GM23338 (cell line): ENCODE results near the gene NDFIP1. TPM values are rescaled to one million over a fixed set of nuclear protein-coding genes. Genes with fewer than 3 reads are reported as not detected.

Experiments used
- EZH2 ChIP-seq: fragments of 200-600 bp; sonication (generic); IDR thresholded peaks from one replicate; pipeline ENCODE4 v1.8.0; 2017; ENCODE audit warnings: antibody characterized with exemption, mild to moderate bottlenecking, low read depth; ENCODE audit not compliant: unreplicated experiment
- polyA plus RNA-seq: library from polyadenylated mRNA; unstranded; fragments of >200 nt; fragmentation: Nextera tagmentation; extraction: Ambion mirVana; gene quantifications from 2 replicates; pipeline ENCODE4 v1.2.1, GENCODE V29; 2016
- total RNA-seq: library from RNA; depleted of rRNA; stranded (reverse); fragments of >200 nt; shearing (Covaris generic); gene quantifications from 2 replicates; pipeline ENCODE4 v1.2.3, GENCODE V29; 2014
- TF ChIP-seq, protein P1 (sequence below): fragments of 250-450 bp; sonication (Bioruptor Pico); IDR thresholded peaks from 2 replicates; pipeline ENCODE4 v1.5.0; 2020; ENCODE audit warnings: mild to moderate bottlenecking, moderate library complexity
- TF ChIP-seq, protein P2 (sequence below): IDR thresholded peaks from 2 replicates; pipeline ENCODE4 v1.6.1; 2016; ENCODE audit warnings: antibody characterized with exemption
- TF ChIP-seq, protein P3 (sequence below): IDR thresholded peaks from one replicate; pipeline ENCODE4 v1.6.1; 2018; ENCODE audit warnings: antibody characterized with exemption; ENCODE audit not compliant: unreplicated experiment

NDFIP1 gene
- total and polyA plus RNA-seq, 2 experiments from 2014 or later, result 24.3 to 45.0 TPM

DNA sequence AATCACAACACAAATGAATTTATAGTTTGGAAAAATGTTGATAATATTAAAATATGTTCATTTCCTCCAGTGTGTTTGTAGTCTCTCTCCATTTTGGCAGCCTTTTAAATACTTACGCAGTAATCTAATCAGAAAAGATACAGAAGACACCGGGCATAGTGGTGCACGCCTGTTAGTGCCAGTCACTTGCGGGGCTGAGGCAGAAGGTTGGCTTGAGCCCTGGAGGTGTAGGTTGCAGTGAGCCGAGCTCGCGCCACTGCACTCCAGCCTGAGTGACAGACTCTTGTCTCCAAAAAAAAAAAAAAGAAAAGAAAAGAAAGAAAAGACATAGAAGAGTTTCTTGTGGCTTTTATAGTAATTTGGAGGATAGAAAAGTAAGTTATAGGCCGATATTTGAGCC is 41.9 kb downstream of the NDFIP1 start (continued):
- TF ChIP-seq, protein P1, sequence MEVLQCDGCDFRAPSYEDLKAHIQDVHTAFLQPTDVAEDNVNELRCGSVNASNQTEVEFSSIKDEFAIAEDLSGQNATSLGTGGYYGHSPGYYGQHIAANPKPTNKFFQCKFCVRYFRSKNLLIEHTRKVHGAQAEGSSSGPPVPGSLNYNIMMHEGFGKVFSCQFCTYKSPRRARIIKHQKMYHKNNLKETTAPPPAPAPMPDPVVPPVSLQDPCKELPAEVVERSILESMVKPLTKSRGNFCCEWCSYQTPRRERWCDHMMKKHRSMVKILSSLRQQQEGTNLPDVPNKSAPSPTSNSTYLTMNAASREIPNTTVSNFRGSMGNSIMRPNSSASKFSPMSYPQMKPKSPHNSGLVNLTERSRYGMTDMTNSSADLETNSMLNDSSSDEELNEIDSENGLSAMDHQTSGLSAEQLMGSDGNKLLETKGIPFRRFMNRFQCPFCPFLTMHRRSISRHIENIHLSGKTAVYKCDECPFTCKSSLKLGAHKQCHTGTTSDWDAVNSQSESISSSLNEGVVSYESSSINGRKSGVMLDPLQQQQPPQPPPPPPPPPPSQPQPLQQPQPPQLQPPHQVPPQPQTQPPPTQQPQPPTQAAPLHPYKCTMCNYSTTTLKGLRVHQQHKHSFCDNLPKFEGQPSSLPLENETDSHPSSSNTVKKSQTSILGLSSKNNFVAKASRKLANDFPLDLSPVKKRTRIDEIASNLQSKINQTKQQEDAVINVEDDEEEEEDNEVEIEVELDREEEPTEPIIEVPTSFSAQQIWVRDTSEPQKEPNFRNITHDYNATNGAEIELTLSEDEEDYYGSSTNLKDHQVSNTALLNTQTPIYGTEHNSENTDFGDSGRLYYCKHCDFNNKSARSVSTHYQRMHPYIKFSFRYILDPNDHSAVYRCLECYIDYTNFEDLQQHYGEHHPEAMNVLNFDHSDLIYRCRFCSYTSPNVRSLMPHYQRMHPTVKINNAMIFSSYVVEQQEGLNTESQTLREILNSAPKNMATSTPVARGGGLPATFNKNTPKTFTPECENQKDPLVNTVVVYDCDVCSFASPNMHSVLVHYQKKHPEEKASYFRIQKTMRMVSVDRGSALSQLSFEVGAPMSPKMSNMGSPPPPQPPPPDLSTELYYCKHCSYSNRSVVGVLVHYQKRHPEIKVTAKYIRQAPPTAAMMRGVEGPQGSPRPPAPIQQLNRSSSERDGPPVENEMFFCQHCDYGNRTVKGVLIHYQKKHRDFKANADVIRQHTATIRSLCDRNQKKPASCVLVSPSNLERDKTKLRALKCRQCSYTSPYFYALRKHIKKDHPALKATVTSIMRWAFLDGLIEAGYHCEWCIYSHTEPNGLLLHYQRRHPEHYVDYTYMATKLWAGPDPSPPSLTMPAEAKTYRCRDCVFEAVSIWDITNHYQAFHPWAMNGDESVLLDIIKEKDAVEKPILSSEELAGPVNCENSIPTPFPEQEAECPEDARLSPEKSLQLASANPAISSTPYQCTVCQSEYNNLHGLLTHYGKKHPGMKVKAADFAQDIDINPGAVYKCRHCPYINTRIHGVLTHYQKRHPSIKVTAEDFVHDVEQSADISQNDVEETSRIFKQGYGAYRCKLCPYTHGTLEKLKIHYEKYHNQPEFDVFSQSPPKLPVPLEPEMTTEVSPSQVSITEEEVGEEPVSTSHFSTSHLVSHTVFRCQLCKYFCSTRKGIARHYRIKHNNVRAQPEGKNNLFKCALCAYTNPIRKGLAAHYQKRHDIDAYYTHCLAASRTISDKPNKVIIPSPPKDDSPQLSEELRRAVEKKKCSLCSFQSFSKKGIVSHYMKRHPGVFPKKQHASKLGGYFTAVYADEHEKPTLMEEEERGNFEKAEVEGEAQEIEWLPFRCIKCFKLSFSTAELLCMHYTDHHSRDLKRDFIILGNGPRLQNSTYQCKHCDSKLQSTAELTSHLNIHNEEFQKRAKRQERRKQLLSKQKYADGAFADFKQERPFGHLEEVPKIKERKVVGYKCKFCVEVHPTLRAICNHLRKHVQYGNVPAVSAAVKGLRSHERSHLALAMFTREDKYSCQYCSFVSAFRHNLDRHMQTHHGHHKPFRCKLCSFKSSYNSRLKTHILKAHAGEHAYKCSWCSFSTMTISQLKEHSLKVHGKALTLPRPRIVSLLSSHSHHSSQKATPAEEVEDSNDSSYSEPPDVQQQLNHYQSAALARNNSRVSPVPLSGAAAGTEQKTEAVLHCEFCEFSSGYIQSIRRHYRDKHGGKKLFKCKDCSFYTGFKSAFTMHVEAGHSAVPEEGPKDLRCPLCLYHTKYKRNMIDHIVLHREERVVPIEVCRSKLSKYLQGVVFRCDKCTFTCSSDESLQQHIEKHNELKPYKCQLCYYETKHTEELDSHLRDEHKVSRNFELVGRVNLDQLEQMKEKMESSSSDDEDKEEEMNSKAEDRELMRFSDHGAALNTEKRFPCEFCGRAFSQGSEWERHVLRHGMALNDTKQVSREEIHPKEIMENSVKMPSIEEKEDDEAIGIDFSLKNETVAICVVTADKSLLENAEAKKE (CRISPR knock-in tag), result no peak
- TF ChIP-seq, protein P2, sequence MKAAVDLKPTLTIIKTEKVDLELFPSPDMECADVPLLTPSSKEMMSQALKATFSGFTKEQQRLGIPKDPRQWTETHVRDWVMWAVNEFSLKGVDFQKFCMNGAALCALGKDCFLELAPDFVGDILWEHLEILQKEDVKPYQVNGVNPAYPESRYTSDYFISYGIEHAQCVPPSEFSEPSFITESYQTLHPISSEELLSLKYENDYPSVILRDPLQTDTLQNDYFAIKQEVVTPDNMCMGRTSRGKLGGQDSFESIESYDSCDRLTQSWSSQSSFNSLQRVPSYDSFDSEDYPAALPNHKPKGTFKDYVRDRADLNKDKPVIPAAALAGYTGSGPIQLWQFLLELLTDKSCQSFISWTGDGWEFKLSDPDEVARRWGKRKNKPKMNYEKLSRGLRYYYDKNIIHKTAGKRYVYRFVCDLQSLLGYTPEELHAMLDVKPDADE, result no peak
- TF ChIP-seq EZH2, result no peak
- TF ChIP-seq, protein P3, sequence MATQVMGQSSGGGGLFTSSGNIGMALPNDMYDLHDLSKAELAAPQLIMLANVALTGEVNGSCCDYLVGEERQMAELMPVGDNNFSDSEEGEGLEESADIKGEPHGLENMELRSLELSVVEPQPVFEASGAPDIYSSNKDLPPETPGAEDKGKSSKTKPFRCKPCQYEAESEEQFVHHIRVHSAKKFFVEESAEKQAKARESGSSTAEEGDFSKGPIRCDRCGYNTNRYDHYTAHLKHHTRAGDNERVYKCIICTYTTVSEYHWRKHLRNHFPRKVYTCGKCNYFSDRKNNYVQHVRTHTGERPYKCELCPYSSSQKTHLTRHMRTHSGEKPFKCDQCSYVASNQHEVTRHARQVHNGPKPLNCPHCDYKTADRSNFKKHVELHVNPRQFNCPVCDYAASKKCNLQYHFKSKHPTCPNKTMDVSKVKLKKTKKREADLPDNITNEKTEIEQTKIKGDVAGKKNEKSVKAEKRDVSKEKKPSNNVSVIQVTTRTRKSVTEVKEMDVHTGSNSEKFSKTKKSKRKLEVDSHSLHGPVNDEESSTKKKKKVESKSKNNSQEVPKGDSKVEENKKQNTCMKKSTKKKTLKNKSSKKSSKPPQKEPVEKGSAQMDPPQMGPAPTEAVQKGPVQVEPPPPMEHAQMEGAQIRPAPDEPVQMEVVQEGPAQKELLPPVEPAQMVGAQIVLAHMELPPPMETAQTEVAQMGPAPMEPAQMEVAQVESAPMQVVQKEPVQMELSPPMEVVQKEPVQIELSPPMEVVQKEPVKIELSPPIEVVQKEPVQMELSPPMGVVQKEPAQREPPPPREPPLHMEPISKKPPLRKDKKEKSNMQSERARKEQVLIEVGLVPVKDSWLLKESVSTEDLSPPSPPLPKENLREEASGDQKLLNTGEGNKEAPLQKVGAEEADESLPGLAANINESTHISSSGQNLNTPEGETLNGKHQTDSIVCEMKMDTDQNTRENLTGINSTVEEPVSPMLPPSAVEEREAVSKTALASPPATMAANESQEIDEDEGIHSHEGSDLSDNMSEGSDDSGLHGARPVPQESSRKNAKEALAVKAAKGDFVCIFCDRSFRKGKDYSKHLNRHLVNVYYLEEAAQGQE, result no peak
